OCI-LY3 (cell line): ENCODE measurements around the gene ALDH3A1.

Experiments
- EZH2phosphoT487 ChIP-seq: fragments of 200-600 bp; shearing (Covaris generic); IDR thresholded peaks from 2 replicates; pipeline ENCODE4 v1.6.1; 2018; ENCODE audit warnings: antibody characterized with exemption, mixed run types, low read depth
- TF ChIP-seq, protein P1 (sequence below): fragments of 200-600, 300-600 bp; sonication (generic); IDR thresholded peaks from 2 replicates; pipeline ENCODE4 v1.5.1; 2014; ENCODE audit warnings: antibody characterized with exemption, low read length, low read depth

DNA sequence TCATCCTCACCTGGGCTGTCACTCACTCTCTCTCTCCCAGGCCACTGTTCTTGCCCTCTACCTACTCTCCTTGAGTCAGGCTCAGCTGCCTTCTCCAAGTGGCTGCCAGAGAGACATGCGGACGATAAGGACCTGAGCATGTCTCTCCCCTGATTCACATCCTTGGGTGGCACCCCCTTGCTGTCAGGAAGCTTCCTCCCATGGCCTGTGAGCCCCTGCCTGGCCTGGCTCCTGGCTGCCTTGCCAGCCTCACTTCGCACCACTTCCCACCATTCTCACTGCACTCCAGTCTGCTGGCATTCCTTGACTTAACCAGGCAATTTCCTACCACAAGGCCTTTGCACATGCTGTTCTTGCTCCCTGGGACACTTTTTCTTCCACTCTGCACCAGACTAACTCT lies 2.7 kb upstream of the ALDH3A1 start:
- TF ChIP-seq, protein P1, sequence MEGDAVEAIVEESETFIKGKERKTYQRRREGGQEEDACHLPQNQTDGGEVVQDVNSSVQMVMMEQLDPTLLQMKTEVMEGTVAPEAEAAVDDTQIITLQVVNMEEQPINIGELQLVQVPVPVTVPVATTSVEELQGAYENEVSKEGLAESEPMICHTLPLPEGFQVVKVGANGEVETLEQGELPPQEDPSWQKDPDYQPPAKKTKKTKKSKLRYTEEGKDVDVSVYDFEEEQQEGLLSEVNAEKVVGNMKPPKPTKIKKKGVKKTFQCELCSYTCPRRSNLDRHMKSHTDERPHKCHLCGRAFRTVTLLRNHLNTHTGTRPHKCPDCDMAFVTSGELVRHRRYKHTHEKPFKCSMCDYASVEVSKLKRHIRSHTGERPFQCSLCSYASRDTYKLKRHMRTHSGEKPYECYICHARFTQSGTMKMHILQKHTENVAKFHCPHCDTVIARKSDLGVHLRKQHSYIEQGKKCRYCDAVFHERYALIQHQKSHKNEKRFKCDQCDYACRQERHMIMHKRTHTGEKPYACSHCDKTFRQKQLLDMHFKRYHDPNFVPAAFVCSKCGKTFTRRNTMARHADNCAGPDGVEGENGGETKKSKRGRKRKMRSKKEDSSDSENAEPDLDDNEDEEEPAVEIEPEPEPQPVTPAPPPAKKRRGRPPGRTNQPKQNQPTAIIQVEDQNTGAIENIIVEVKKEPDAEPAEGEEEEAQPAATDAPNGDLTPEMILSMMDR: no peak
- TF ChIP-seq EZH2phosphoT487: no peak
